Measurements from ENCODE around the gene BBIP1.

- TF ChIP-seq CTCF (IDR thresholded peaks at IDR 0.05) (no peak), POLR2A (IDR thresholded peaks at IDR 0.05) (no peak)
Observed at GRCh38 chr10:110951381-110951780, 32.4 kb upstream of the BBIP1 start.

Measured in heart left ventricle (tissue), 13 donors.